ENCODE results near the gene FAM98C.

GRCh38 chr19:38451036-38451435, 48.1 kb downstream of the FAM98C start:
- no peak for TF ChIP-seq CTCF (IDR thresholded peaks at IDR 0.05)
- no peak for TF ChIP-seq POLR2A (IDR thresholded peaks at IDR 0.05)
